OCI-LY3 (cell line): ENCODE measurements around the gene EVA1A.

Experiments used
- H2AFZ ChIP-seq: fragments of 200-600, 300-600 bp; shearing (Covaris generic); 2 replicates; pipeline ENCODE4 v1.6.0; 2014; ENCODE audit warnings: antibody characterized with exemption, low read depth, low read length
- H3K27ac ChIP-seq: fragments of 200-600, 300-600 bp; sonication (generic); 2 replicates; pipeline ENCODE4 v1.5.1; 2014; ENCODE audit warnings: mild to moderate bottlenecking, low read length, moderate library complexity, mixed read lengths
- H3K27me3 ChIP-seq: fragments of 200-600, 300-600 bp; sonication (generic); 2 replicates; pipeline ENCODE4 v1.6.1; 2014; ENCODE audit warnings: low read depth, low read length, mixed read lengths
- H3K36me3 ChIP-seq: fragments of 200-600, 300-600 bp; sonication (generic); replicated peaks from 2 replicates; pipeline ENCODE3; 2014; ENCODE audit warnings: low read depth, low read length, mixed read lengths
- H3K4me1 ChIP-seq: fragments of 300-600, 200-600 bp; sonication (generic); 2 replicates; pipeline ENCODE4 v1.6.1; 2014; ENCODE audit warnings: low read length, mixed read lengths
- H3K4me2 ChIP-seq: fragments of 200-600, 300-600 bp; sonication (generic); 2 replicates; pipeline ENCODE4 v1.6.1; 2014; ENCODE audit warnings: low read length, mixed read lengths
- H3K4me3 ChIP-seq: fragments of 300-600, 200-600 bp; sonication (generic); 2 replicates; pipeline ENCODE4 v1.5.1; 2014; ENCODE audit warnings: antibody characterized with exemption, mild to moderate bottlenecking, low read length, moderate library complexity
- H3K79me2 ChIP-seq: fragments of 300-600, 200-600 bp; shearing (Covaris generic); 2 replicates; pipeline ENCODE4 v1.6.1; 2014; ENCODE audit warnings: mild to moderate bottlenecking, low read length, mixed read lengths
- H3K9ac ChIP-seq: fragments of 300-600, 200-600 bp; shearing (Covaris generic); 2 replicates; pipeline ENCODE4 v1.6.0; 2014; ENCODE audit warnings: mild to moderate bottlenecking, low read length, moderate library complexity
- H3K9me3 ChIP-seq: fragments of 200-600, 300-600 bp; shearing (Covaris generic); 2 replicates; pipeline ENCODE4 v1.6.1; 2014; ENCODE audit warnings: low read length, mixed read lengths; ENCODE audit not compliant: insufficient read depth
- H4K20me1 ChIP-seq: fragments of 200-600, 300-600 bp; sonication (generic); 2 replicates; pipeline ENCODE4 v1.6.1; 2016; ENCODE audit warnings: low read length, mixed read lengths; ENCODE audit not compliant: insufficient read depth
- EZH2phosphoT487 ChIP-seq: fragments of 200-600 bp; shearing (Covaris generic); IDR thresholded peaks from 2 replicates; pipeline ENCODE4 v1.6.1; 2018; ENCODE audit warnings: antibody characterized with exemption, mixed run types, low read depth
- TF ChIP-seq, protein P1 (sequence below): fragments of 200-600, 300-600 bp; sonication (generic); IDR thresholded peaks from 2 replicates; pipeline ENCODE4 v1.5.1; 2014; ENCODE audit warnings: antibody characterized with exemption, low read length, low read depth

EVA1A gene

DNA sequence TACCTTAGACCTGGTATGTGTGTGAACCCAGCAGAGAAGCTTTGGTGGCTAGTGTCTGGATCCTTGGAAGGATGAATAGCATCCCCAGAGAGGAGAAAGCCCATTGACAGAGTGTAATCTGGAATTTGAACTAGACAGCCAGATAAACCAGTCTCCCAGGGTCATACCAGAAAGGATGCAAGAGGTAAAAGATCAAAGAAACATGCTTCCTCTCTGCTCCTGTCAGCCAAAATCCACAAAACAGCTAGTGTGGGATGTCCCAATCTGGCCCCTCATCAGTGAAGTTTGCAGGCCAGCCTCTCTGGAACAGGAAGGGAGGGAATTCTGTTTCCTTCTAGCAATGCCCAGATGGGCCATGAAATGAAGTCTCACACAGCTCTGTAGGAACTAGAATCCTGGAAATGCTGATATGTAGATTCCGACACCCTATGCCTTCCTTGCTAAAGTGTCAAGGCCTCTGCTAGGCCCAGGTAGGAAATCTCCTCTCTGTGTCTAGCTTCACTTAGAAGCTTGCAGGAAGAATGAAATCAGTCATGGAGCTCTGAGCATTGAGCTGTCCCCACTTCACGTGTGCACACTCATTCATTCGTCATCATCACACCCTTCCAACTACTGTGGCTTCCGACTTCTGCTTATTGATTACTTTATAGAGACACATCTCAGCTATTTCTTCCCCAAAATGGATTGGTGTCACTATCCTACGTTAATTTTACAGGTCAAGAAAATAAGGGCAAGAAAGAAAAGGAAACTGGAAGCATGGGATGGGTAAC, 38.0 kb downstream of the EVA1A start:
- H3K4me2 ChIP-seq = no peak overlapping the region
- no peaks in the 10 kb centered on the region for H3K9me3 ChIP-seq
- H3K79me2 ChIP-seq = no peaks in the 10 kb centered on the region
- H2AFZ ChIP-seq = no peak overlapping the region
- no peaks in the 10 kb centered on the region for H3K4me1 ChIP-seq
- no peaks in the 10 kb centered on the region for H3K36me3 ChIP-seq
- TF ChIP-seq EZH2phosphoT487 = no peak
- TF ChIP-seq, protein P1, sequence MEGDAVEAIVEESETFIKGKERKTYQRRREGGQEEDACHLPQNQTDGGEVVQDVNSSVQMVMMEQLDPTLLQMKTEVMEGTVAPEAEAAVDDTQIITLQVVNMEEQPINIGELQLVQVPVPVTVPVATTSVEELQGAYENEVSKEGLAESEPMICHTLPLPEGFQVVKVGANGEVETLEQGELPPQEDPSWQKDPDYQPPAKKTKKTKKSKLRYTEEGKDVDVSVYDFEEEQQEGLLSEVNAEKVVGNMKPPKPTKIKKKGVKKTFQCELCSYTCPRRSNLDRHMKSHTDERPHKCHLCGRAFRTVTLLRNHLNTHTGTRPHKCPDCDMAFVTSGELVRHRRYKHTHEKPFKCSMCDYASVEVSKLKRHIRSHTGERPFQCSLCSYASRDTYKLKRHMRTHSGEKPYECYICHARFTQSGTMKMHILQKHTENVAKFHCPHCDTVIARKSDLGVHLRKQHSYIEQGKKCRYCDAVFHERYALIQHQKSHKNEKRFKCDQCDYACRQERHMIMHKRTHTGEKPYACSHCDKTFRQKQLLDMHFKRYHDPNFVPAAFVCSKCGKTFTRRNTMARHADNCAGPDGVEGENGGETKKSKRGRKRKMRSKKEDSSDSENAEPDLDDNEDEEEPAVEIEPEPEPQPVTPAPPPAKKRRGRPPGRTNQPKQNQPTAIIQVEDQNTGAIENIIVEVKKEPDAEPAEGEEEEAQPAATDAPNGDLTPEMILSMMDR = no peak
- H3K27ac ChIP-seq = no peak overlapping the region
- H4K20me1 ChIP-seq = no peaks in the 10 kb centered on the region
- no peak overlapping the region for H3K4me3 ChIP-seq
- no peak overlapping the region for H3K9ac ChIP-seq
- 0 out of 2 replicates have a peak, but pooled peaks cover 4% of the 10 kb centered on the region for H3K27me3 ChIP-seq

DNA sequence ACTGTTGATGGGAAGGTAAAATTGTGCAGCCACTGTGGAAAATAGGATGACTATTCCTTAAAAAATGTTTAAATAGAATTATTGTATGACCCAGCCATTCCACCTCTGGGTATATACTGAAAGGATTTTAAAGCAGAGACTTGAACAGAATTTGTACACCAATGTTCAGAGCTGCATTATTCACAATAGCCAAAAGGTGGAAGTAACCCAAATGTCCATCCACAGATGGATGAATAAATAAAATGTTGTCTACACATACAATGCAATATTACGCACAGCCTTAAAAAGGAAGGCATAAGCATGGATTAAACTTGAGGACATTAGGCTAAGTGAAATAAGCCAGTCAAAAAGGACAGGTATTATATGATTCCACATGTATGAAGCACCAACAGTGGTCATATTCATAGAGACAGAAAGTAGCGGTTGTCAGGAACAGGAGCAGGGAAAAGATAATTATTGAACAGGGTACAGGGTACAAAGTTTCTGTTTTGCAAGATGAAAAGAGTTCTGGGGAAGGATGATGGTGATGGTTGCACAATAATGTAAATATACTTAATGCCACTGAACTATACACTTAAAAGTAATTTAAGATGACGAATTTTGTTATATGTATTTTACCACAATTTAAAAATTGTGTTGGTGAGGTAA, 39.4 kb downstream of the EVA1A start:
- H3K9me3 ChIP-seq = no peaks in the 10 kb centered on the region
- 0 out of 2 replicates have a peak, but pooled peaks cover under 1% of the 10 kb centered on the region for H3K27me3 ChIP-seq
- H4K20me1 ChIP-seq = no peaks in the 10 kb centered on the region
- no peak overlapping the region for H2AFZ ChIP-seq
- no peaks in the 10 kb centered on the region for H3K36me3 ChIP-seq
- no peaks in the 10 kb centered on the region for H3K79me2 ChIP-seq
- TF ChIP-seq, protein P1 = no peak
- no peak for TF ChIP-seq EZH2phosphoT487
- H3K9ac ChIP-seq = no peak overlapping the region
- H3K4me1 ChIP-seq = no peaks in the 10 kb centered on the region
- no peak overlapping the region for H3K27ac ChIP-seq
- no peak overlapping the region for H3K4me3 ChIP-seq
- no peak overlapping the region for H3K4me2 ChIP-seq

DNA sequence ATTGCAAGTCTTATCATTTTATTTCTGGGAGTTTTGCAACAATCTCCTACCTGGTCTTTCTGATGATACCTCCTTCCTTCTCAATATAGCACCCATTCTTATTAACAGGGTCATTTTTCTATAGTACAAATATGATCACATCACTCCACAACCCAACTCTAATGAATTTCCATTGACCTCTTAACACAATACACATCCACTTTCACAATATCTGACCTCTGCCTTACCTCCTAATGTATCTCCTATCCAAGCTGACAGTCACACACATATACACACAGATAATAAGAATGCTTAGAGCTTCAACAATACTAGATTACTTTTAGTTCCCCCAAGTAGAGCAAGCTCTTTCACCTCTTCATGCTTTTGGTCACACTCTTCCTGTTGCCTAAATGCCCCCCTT, 40.9 kb downstream of the EVA1A start:
- H3K27me3 ChIP-seq = no peaks in the 10 kb centered on the region
- H3K4me2 ChIP-seq = no peak overlapping the region
- no peaks in the 10 kb centered on the region for H4K20me1 ChIP-seq
- H3K4me3 ChIP-seq = no peak overlapping the region
- H2AFZ ChIP-seq = no peak overlapping the region
- H3K9ac ChIP-seq = no peak overlapping the region
- H3K4me1 ChIP-seq = no peaks in the 10 kb centered on the region
- no peak overlapping the region for H3K27ac ChIP-seq
- H3K36me3 ChIP-seq = no peaks in the 10 kb centered on the region
- no peaks in the 10 kb centered on the region for H3K79me2 ChIP-seq
- TF ChIP-seq EZH2phosphoT487 = no peak
- TF ChIP-seq, protein P1 = no peak
- H3K9me3 ChIP-seq = no peaks in the 10 kb centered on the region

DNA sequence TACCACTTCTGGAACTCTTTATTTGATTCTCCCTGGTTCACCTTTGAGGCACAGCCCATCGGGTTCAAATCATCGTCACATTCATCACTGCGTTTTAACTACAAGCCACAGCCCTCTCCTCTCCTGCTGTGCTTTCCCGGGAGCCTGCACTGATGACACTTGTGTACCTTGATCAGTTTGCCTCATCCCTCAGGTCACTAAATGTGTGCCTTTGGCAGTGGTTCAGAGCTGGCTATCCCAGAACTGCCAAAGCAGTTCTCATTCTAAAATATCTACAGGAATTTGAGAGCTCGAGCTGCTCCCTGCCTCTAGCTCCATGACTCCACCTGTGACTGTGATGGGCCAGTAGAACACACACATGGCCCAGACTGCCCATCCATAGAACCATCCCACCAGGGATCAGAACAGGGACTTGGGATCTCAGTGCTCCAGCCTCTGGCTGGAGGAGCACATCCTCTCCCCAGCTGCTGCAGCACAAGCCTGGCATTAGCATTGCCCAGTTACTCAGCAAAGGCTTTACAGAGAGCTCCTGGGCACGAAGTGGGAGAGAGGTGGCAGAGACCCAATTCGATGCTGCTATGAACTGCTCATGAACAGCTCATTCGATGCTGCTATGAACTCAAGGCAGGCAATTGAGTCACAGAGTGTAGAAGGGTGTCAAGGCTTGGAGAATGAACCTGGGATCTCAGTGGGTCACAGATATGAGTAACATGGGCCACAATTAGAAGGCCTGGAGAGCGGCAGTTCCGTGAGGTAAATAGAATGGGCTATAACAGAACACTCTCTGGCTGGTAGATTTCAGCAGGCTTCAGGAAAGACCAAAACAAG, 41.9 kb downstream of the EVA1A start:
- no peak overlapping the region for H2AFZ ChIP-seq
- no peaks in the 10 kb centered on the region for H3K27me3 ChIP-seq
- TF ChIP-seq EZH2phosphoT487 = no peak
- TF ChIP-seq, protein P1 = no peak
- no peaks in the 10 kb centered on the region for H3K4me1 ChIP-seq
- no peak overlapping the region for H3K4me2 ChIP-seq
- H3K4me3 ChIP-seq = no peak overlapping the region
- H3K79me2 ChIP-seq = no peaks in the 10 kb centered on the region
- H3K27ac ChIP-seq = no peak overlapping the region
- H4K20me1 ChIP-seq = no peaks in the 10 kb centered on the region
- no peaks in the 10 kb centered on the region for H3K9me3 ChIP-seq
- no peaks in the 10 kb centered on the region for H3K36me3 ChIP-seq
- no peak overlapping the region for H3K9ac ChIP-seq
